AG09319 (cell line): ENCODE measurements around the gene TRIAP1.
"Not testable (repeated sequence)": the region's sequence is repeated elsewhere in the genome, so short reads cannot be mapped to it uniquely, and the experiment has no call there.

Source experiments
- DNase-seq: peaks from one replicate; pipeline ENCODE4 v3.0.0-alpha.2; 2010; ENCODE audit warnings: low read depth; ENCODE audit errors: extremely low read depth
- CTCF ChIP-seq: IDR thresholded peaks from 2 replicates; pipeline ENCODE4 v1.5.1; 2011; ENCODE audit warnings: low read depth, mild to moderate bottlenecking, inconsistent platforms, low read length, moderate library complexity

The TRIAP1 gene

GRCh38 chr12:120445911-120446843, at the start of gene TRIAP1, which contains the start of gene GATC:
TSS of gene TRIAP1 (minus strand) at chr12:120446384. CDS start at chr12:120446372, 12 bp downstream.
TSS of gene GATC (plus strand) at chr12:120446444. CDS start at chr12:120446481, 37 bp downstream.
- DNase-seq, result no peak
- TF ChIP-seq CTCF, result no peak

GRCh38 chr12:120495186-120495730, 49.1 kb upstream of the TRIAP1 start:
- no peak for DNase-seq
- no peak for TF ChIP-seq CTCF

GRCh38 chr12:120490833-120491512, 44.8 kb upstream of the TRIAP1 start:
- no peak for TF ChIP-seq CTCF
- no peak for DNase-seq

GRCh38 chr12:120490325-120490724, 44.1 kb upstream of the TRIAP1 start:
- TF ChIP-seq CTCF, result no peak
- DNase-seq, result no peak

GRCh38 chr12:120489018-120489417, 42.8 kb upstream of the TRIAP1 start:
- DNase-seq, result no peak
- TF ChIP-seq CTCF, result no peak

- no peak for DNase-seq
- no peak for TF ChIP-seq CTCF
Measured at GRCh38 chr12:120488057-120488640, 42.0 kb upstream of the TRIAP1 start.

GRCh38 chr12:120487552-120487951, 41.4 kb upstream of the TRIAP1 start:
- not testable (repeated sequence) for DNase-seq
